ENCODE results near the gene UROS.

Gene UROS

DNA sequence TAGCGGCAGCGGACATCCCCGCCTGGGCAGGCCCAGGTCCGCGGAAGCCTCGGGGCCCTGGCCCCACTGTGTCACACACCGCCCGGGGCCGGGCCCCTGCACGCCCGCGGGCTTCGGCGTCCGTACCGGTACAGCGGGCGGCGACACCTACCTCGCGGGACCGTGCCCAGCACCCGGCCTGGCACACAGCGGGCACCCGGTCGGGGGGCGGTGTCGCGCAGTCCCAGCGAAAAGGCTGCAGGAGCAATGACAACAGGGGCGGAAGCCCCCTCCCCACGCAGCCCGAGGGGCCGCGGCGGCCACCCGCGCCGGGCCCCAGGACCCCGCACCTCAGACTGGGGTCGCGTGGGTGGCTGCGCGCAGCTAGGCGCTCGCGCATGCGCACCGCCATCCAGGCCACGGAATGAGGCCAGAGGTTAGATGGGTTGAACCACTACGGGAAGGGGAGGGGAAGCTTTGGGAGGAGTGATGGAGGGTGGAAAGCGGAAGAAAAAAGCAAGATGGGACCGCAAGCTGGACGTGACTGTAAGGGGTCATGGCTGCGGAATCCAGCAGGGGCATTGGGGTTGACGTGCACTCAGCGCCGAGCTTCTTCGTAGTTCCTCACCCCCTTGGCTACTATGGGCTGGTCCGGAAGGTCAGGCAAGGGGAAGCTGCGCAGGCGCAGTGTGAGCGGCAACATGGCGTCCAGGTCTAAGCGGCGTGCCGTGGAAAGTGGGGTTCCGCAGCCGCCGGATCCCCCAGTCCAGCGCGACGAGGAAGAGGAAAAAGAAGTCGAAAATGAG, at the start of gene UROS, which contains the start of gene BCCIP:
UROS (minus strand) TSS at position 381 of the 785 bp plus-strand sequence. CDS start 6,759 bp downstream, outside the sequence.
BCCIP (plus strand) TSS at position 669 of the 785 bp plus-strand sequence; CDS start at position 681, 12 bp downstream.
- H3K27ac ChIP-seq = peak within 1 kb of the TSS; percentile 70
- peak; percentile 37 for DNase-seq (ENCODE audit: low read depth, low spot score)

- no peak for DNase-seq (ENCODE audit: low read depth, low spot score)
- H3K27ac ChIP-seq = no peak overlapping the region
Measured at GRCh38 chr10:125871338-125871737, 48.3 kb upstream of the UROS start.

GRCh38 chr10:125868372-125868975, 45.4 kb upstream of the UROS start:
- H3K27ac ChIP-seq = no peak overlapping the region
- peak; percentile 20 for DNase-seq (ENCODE audit: low read depth, low spot score)

- DNase-seq (ENCODE audit: low read depth, low spot score) = peak; percentile 12
- H3K27ac ChIP-seq = peak overlapping the region; percentile 25
Measured at GRCh38 chr10:125866421-125867029, 43.5 kb upstream of the UROS start.

DNA sequence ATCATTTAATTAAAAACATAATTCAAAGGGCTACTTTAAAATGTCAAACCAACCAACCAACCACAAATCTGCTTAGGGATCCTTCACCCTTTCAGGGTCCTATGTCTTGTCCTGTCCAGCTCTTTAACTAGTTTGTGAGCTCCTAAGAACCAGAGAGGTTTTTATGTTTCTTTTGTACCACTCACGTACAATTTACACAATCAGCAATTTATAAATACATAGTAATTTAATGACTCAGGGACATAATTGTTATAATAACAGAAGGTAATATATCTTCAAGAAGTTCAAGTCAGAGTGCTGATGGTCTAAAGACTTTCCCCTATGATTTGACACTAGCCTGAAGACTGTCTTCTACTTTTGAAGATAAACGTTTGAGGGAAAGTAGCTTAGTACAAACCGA, 42.1 kb upstream of the UROS start:
- H3K27ac ChIP-seq = no peak overlapping the region
- DNase-seq (ENCODE audit: low read depth, low spot score) = no peak

DNA sequence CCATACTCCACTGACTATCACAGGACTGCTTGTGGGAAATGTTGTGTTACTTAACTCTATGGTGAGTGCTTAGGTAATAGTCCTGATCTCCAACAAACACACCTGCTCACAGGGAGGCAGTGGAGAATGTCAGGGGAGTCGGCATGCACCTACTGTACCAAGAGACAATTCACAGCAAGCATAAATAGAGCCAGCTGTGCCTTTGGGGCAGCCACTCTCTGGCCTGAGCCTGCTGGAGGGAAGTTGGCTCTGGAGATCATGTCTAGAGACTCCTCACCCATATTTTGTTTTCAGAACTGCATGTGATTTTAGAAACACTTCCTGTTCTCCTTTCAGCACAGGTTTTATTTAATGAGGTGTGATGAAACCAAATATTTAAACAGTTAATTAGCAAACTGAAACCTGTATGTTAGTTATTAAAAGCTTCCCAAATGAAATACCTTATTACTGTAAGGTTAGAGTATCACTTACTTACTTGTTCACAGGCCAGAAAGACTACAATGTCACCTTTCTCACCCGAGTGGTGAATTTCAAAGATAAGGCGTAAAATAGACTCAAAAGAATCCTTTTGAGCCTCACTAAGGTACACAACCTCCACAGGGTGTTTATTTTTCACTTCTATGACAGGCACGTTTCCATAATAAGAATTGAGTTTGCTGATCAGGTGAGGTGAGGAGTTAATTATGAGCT, 36.2 kb upstream of the UROS start:
- no peak overlapping the region for H3K27ac ChIP-seq
- no peak for DNase-seq (ENCODE audit: low read depth, low spot score)

DNA sequence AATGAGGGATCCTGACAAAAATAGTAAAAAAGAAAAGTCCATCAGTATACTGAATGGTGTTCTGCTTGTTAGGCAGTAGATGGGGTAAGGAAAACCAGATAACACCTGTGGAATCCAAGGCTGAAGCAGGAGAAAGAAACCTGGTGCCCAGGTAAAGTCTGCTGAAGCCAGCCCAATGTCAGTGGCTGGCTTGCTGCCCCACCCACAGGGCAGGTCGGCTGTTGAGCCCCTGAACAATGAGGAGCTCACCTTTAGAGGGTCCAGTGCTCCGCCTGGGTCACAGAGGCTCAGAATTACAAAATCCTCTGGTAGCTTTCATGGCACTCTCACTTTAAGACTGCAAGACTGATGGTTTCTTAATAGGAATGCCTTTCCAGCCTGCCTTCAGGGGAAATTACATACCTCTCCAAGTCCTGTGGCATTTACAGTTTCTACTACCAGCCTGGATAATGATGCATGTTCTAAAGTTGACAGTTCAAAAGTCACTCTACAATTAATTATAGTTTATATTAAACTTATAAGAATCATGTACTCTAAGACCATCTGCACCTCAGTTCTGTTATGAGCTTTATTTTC, 34.2 kb upstream of the UROS start:
- H3K27ac ChIP-seq = no peak overlapping the region
- no peak for DNase-seq (ENCODE audit: low read depth, low spot score)

DNA sequence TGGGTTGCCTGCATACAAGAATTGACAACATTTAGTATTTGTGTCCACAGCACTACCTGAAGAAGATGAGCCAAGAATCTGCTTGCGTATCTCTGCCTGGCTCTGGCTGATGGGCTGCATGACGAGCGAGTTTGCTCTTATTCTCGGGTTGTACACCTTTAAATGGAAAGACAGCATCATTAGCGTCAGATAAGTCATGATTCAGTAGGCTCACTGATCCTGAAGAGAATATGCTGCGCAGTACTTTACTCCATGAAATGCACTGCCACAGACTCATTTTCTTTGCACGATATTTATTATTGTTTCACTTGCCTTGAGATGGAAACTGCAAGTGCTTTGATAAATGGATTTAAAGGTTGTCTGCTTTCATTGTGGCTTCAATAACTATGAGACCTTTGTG, 29.4 kb upstream of the UROS start:
- no peak for DNase-seq (ENCODE audit: low read depth, low spot score)

DNA sequence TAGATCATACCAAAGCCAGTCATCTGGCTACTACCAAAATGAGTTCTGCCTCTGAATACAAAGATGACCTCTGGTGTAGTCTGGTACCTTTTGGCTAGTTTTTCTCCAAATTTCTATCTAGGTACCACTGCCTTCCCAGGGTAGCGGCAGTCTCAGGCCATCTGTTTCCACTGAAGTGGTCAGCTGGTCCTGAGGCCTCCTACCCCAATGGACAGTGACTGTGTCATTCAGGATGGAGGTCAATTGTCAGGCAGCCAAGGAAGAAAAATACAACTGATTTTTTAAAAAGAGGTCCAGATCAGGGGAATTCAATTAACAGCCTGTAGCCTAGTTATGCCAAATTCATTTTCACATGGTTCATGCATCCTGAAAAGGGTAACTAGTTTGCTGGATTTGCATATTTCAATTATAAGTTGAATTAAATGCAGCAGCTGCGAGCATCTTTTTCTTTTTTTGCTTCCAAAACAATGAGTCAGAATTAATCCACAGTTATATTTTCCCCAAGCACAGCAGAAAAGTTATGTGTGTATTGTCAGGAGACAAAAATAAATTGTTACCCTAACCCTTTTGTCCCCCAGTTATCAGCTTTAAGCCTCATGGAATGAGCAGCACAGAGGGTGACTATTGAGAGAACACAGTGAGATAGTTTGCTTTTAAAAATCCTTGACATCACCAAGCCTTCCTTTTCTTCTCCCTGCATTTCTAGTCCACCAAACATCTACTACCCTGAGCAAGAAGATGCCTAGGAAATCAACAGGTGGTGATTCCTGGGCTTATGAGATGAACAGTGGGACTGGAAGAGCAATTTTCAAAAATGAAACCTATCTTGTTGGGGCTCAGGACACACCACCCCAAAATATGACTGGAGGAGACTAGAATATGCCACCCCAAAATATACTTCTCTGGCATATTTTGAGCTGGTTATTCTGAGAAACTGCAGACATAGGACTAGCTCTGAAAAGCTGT, 28.0 kb upstream of the UROS start:
- DNase-seq (ENCODE audit: low read depth, low spot score) = no peak
- H3K27ac ChIP-seq = no peak overlapping the region

More for the DNA sequence above, 29.4 kb upstream of the UROS start:
- no peak overlapping the region for H3K27ac ChIP-seq

DNA sequence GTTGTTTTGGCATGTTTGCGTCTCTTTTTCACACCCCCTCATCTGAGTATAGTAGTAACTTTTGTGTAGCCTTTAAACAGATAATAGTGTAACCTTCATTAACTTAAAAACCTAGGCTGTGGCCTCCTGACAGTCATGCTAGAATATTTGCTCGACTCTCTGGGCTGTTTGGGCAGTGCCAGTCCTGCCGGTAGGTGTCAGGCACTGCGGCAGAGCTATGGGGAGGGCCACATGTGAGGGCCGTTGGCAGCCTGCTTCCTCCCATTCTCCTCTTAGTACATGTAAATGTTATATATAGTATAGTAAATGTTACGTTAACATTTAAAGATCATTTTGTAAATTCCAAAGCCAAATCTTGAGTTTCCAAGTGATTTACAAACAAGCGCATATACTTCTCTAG, 26.4 kb upstream of the UROS start:
- no peak overlapping the region for H3K27ac ChIP-seq
- no peak for DNase-seq (ENCODE audit: low read depth, low spot score)

GRCh38 chr10:125848857-125849256, 25.8 kb upstream of the UROS start:
- no peak for DNase-seq (ENCODE audit: low read depth, low spot score)
- no peak overlapping the region for H3K27ac ChIP-seq

GRCh38 chr10:125848371-125848770, 25.3 kb upstream of the UROS start:
- H3K27ac ChIP-seq = no peak overlapping the region
- DNase-seq (ENCODE audit: low read depth, low spot score) = no peak

DNA sequence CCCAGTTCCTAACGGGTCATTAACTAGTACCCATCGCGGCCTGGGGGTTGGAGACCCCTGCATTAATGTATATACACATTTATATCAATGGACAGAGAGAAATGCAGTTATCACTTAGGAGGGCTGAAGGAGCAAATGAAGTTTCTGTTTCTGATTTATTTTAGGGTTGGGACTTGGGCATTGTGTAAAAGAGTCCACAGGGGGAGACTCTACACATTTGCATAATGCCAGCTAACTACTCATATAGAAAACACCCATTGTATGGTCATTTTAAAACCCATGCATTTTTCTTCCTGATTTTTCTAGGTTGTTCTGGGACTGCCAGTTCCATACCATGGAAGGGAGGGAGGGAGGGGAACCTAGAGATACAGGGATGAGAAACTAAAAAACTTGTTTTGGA, 23.8 kb upstream of the UROS start:
- no peak for DNase-seq (ENCODE audit: low read depth, low spot score)
- no peak overlapping the region for H3K27ac ChIP-seq

GRCh38 chr10:125845617-125846016, 22.6 kb upstream of the UROS start:
- H3K27ac ChIP-seq = no peak overlapping the region

DNA sequence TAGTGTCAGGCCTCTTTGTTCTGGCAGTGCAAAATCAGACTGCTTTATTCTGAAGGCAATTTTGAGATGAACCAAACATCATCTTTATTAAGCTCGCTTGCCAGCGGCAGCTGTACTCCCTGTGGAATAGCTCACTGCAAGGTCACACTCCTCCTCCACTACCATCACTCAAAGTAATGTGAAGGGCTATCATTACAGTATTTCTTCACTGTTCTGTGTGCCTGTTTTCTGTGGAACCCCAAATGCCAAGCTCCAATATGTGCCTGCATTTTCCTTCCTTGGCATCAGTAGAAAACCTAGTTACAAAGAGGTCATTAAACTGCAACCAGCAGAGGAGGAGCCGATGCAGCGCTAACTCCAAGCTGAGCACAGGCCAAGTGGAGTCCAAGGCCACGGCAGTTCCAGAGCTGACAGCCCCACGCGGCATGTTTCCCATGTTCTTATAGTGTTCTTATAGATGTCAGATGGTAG, 21.7 kb upstream of the UROS start:
- DNase-seq (ENCODE audit: low read depth, low spot score) = no peak
- no peak overlapping the region for H3K27ac ChIP-seq

More at GRCh38 chr10:125845617-125846016, 22.6 kb upstream of the UROS start:
- DNase-seq (ENCODE audit: low read depth, low spot score) = no peak

- DNase-seq (ENCODE audit: low read depth, low spot score) = no peak
- no peak overlapping the region for H3K27ac ChIP-seq
Measured at GRCh38 chr10:125843603-125844329, 20.7 kb upstream of the UROS start.

DNA sequence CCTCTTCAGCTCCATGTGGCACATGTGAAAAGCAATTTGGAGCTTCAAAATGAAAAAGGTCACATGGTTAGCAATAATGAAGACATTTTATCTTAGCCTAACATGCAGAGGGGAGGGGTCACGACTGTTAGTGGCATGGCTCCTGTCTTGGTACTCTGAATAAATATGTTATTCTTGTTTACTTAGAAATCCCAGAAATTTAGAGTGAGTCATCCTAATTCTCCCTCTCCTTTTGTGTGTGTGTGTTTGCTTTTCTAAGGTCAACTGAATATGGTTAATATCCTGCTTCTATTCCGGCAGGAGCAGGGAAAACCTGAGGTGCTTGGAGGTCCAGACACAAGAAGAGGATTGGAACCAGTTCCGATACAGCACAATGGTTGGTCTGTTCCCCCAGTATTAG, 17.9 kb upstream of the UROS start:
- no peak for DNase-seq (ENCODE audit: low read depth, low spot score)
- no peak overlapping the region for H3K27ac ChIP-seq

DNA sequence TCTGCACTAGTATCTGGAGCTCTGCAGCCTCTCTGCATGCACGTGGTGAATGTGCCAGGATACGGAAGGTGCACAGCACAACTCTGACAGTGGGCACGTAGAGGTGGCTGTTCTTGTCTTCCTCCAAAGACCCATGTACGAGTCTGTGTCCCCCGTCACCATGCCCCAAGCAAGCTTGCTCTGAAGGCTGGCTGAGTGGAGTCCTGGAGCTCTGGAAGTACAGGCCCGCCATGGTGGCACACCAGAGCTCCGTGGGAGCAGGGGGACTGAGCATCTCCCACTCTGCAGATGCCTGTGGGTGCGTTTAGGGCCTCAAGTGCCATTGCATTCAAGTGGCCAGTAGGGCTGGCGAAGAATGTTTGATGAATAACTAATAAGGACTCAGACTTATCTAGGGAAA, 17.3 kb upstream of the UROS start:
- no peak overlapping the region for H3K27ac ChIP-seq
- DNase-seq (ENCODE audit: low read depth, low spot score) = no peak
